DOHH2 (cell line): ENCODE data around the gene RGS19.
"Not testable (repeated sequence)": the region's sequence is repeated elsewhere in the genome, so short reads cannot be mapped to it uniquely, and the experiment has no call there.

Experiments
- EZH2phosphoT487 ChIP-seq: fragments of 200-600 bp; sonication (generic); IDR thresholded peaks from 2 replicates; pipeline ENCODE4 v1.6.1; 2017; ENCODE audit warnings: borderline replicate concordance, mild to moderate bottlenecking, antibody characterized with exemption, low read length, moderate library complexity, mixed read lengths
- TF ChIP-seq, protein P1 (sequence below): fragments of 200-600 bp; sonication (generic); IDR thresholded peaks from one replicate; pipeline ENCODE4 v1.5.1; 2014; ENCODE audit warnings: antibody characterized with exemption, mild to moderate bottlenecking, low read depth, low read length; ENCODE audit not compliant: poor library complexity, severe bottlenecking

DNA sequence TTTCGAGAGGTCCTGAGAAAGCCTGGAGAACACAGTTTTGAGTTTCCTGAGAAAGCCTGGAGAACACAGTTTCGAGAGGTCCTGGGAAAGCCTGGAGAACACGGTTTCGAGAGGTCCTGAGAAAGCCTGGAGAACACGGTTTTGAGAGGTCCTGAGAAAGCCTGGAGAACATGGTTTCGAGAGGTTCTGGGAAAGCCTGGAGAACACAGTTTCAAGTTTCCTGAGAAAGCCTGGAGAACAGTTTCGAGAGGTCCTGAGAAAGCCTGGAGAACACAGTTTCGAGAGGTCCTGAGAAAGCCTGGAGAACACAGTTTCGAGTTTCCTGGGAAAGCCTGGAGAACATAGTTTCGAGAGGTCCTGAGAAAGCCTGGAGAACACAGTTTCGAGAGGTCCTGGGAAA, 44.2 kb upstream of the RGS19 start:
- TF ChIP-seq, protein P1, sequence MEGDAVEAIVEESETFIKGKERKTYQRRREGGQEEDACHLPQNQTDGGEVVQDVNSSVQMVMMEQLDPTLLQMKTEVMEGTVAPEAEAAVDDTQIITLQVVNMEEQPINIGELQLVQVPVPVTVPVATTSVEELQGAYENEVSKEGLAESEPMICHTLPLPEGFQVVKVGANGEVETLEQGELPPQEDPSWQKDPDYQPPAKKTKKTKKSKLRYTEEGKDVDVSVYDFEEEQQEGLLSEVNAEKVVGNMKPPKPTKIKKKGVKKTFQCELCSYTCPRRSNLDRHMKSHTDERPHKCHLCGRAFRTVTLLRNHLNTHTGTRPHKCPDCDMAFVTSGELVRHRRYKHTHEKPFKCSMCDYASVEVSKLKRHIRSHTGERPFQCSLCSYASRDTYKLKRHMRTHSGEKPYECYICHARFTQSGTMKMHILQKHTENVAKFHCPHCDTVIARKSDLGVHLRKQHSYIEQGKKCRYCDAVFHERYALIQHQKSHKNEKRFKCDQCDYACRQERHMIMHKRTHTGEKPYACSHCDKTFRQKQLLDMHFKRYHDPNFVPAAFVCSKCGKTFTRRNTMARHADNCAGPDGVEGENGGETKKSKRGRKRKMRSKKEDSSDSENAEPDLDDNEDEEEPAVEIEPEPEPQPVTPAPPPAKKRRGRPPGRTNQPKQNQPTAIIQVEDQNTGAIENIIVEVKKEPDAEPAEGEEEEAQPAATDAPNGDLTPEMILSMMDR, result not testable (repeated sequence)
- TF ChIP-seq EZH2phosphoT487, result not testable (repeated sequence)
